H1 (cell line): Measurements from ENCODE around the gene MRPL20. TPM values are rescaled to one million over a fixed set of nuclear protein-coding genes. Genes with fewer than 3 reads are reported as not detected.
A peak's percentile ranks its signal among the peaks of the same experiment; 100 is the strongest.

Source experiments
- CTCF ChIA-PET: fragments of 300-600 bp; sonication (Branson Sonifier 250); formaldehyde crosslinking; loops from one replicate; lab custom pipeline; 2021; ENCODE audit not compliant: partially characterized antibody; lab: Charles Lee
- POLR2A ChIA-PET: fragments of 300-600 bp; sonication (Branson Sonifier 250); formaldehyde crosslinking; loops from one replicate; lab custom pipeline; 2021; ENCODE audit warnings: inconsistent platforms; ENCODE audit not compliant: partially characterized antibody; lab: Charles Lee
- DNase-seq, 2 experiments: peaks; one replicate each; pipeline versions ENCODE4 v3.0.0 to v3.0.0-alpha.2; 2010 to 2022; ENCODE audit warnings: low spot score in 2 of 2, low read depth in 1 of 2, mixed read lengths in 1 of 2
- FAIRE-seq: peaks from 2 replicates; lab custom pipeline; 2011; peaks lifted over from hg19 to GRCh38; lab: Jason Lieb, UNC
- H2AFZ ChIP-seq: 2 replicates; pipeline ENCODE4 v1.8.1; 2012; ENCODE audit warnings: low read length, inconsistent platforms
- H2AK5ac ChIP-seq: 2 replicates; pipeline ENCODE4 v1.6.1; 2013; ENCODE audit warnings: low read depth, low read length
- H2BK120ac ChIP-seq: replicated peaks from 2 replicates; pipeline ENCODE3; 2013; ENCODE audit warnings: low read depth, low read length, inconsistent platforms
- H2BK12ac ChIP-seq: 2 replicates; pipeline ENCODE4 v1.6.1; 2013; ENCODE audit warnings: low read depth, low read length
- H2BK15ac ChIP-seq: 2 replicates; pipeline ENCODE4 v1.6.1; 2013; ENCODE audit warnings: low read length
- H2BK20ac ChIP-seq: 2 replicates; pipeline ENCODE4 v1.6.1; 2013; ENCODE audit warnings: low read length
- H2BK5ac ChIP-seq: 2 replicates; pipeline ENCODE4 v1.6.1; 2013; ENCODE audit warnings: low read depth, low read length
- H3K14ac ChIP-seq: 2 replicates; pipeline ENCODE4 v1.6.1; 2013; ENCODE audit warnings: inconsistent platforms; ENCODE audit not compliant: insufficient read length
- H3K18ac ChIP-seq: 2 replicates; pipeline ENCODE4 v1.6.1; 2013; ENCODE audit warnings: low read length; ENCODE audit errors: extremely low read depth
- H3K23ac ChIP-seq: 2 replicates; pipeline ENCODE4 v1.6.1; 2013; ENCODE audit warnings: inconsistent platforms; ENCODE audit not compliant: insufficient read length
- H3K23me2 ChIP-seq: 2 replicates; pipeline ENCODE4 v1.6.1; 2013; ENCODE audit warnings: low read depth, low read length
- H3K27ac ChIP-seq: 2 replicates; pipeline ENCODE4 v1.6.1; 2011; ENCODE audit warnings: low read depth, low read length, inconsistent platforms
- H3K27me3 ChIP-seq, 4 experiments: replicated peaks in 1 of 4; 1 replicate in 1 of 4; 2 replicates in 3 of 4; pipeline versions ENCODE4 v1.6.1 to v1.8.1; 2011 to 2013; ENCODE audit warnings: low read length in 3 of 4, mild to moderate bottlenecking in 3 of 4, inconsistent platforms in 2 of 4, mixed read lengths in 2 of 4, moderate library complexity in 1 of 4; ENCODE audit not compliant: control insufficient read depth in 3 of 4, insufficient read depth in 3 of 4; ENCODE audit errors: extremely low read depth in 1 of 4
- H3K36me3 ChIP-seq, 4 experiments: 2 replicates each; pipeline versions ENCODE4 v1.6.1 to v1.8.1; 2011 to 2013; ENCODE audit warnings: mild to moderate bottlenecking in 4 of 4, low read length in 3 of 4, moderate library complexity in 2 of 4, control low read depth in 1 of 4, inconsistent platforms in 1 of 4; ENCODE audit not compliant: insufficient read depth in 4 of 4, control insufficient read depth in 2 of 4
- H3K4ac ChIP-seq: replicated peaks from 2 replicates; pipeline ENCODE3; 2013; ENCODE audit warnings: low read length, low read depth, mixed read lengths, inconsistent platforms; ENCODE audit not compliant: insufficient read length
- H3K4me1 ChIP-seq, 4 experiments: replicated peaks in 1 of 4; 1 replicate in 1 of 4; 2 replicates in 3 of 4; pipeline versions ENCODE4 v1.6.1 to v1.8.1; 2011 to 2013; ENCODE audit warnings: low read length in 3 of 4, inconsistent platforms in 2 of 4, mixed read lengths in 1 of 4; ENCODE audit not compliant: insufficient read depth in 4 of 4, control insufficient read depth in 3 of 4
- H3K4me2 ChIP-seq, 2 experiments: 2 replicates each; pipeline versions ENCODE4 v1.6.1 to v1.8.1; 2011 to 2013; ENCODE audit warnings: low read depth in 2 of 2, low read length in 2 of 2, control low read depth in 1 of 2, inconsistent platforms in 1 of 2, mild to moderate bottlenecking in 1 of 2; ENCODE audit not compliant: insufficient read depth in 1 of 2
- H3K4me3 ChIP-seq, 4 experiments: fragments of 200-600, 300-600 bp in 1 of 4; sonication (generic), shearing (Covaris generic), sonication (Bioruptor Twin) in 1 of 4; 2 replicates each; pipeline versions ENCODE4 v1.5.1 to v1.8.1; 2011 to 2016; ENCODE audit warnings: low read length in 4 of 4, low read depth in 3 of 4, control low read depth in 2 of 4, inconsistent platforms in 2 of 4, mild to moderate bottlenecking in 2 of 4, mixed read lengths in 1 of 4, moderate library complexity in 1 of 4; ENCODE audit not compliant: insufficient read depth in 2 of 4; ENCODE audit errors: extremely low read depth in 1 of 4
- H3K56ac ChIP-seq: replicated peaks from 2 replicates; pipeline ENCODE3; 2013; ENCODE audit warnings: low read depth, mild to moderate bottlenecking, mixed read lengths, low read length, inconsistent platforms; ENCODE audit not compliant: insufficient read length
- H3K79me1 ChIP-seq: 2 replicates; pipeline ENCODE4 v1.6.1; 2013; ENCODE audit warnings: low read depth, low read length, control low read depth
- H3K79me2 ChIP-seq, 2 experiments: 2 replicates each; pipeline versions ENCODE4 v1.6.1 to v1.8.1; 2012 to 2013; ENCODE audit warnings: low read length in 2 of 2, mild to moderate bottlenecking in 2 of 2, inconsistent platforms in 1 of 2; ENCODE audit not compliant: insufficient read depth in 2 of 2, control insufficient read depth in 1 of 2
- H3K9ac ChIP-seq, 4 experiments: replicated peaks in 1 of 4; 1 replicate in 1 of 4; 2 replicates in 3 of 4; pipeline versions ENCODE4 v1.6.1 to v1.8.1; 2011 to 2013; ENCODE audit warnings: low read depth in 3 of 4, low read length in 3 of 4, control low read depth in 2 of 4, mild to moderate bottlenecking in 2 of 4, moderate library complexity in 2 of 4, inconsistent platforms in 1 of 4; ENCODE audit errors: extremely low read depth in 1 of 4
- H3K9me3 ChIP-seq, 2 experiments: 2 replicates each; pipeline versions ENCODE4 v1.6.1 to v1.8.1; 2012 to 2013; ENCODE audit warnings: mild to moderate bottlenecking in 2 of 2, moderate library complexity in 2 of 2, control low read depth in 1 of 2, inconsistent platforms in 1 of 2, low read depth in 1 of 2, low read length in 1 of 2, mixed read lengths in 1 of 2; ENCODE audit not compliant: insufficient read depth in 2 of 2
- H4K20me1 ChIP-seq, 2 experiments: replicated peaks in 1 of 2; 2 replicates each; pipeline versions ENCODE3 to v1.8.1; 2011 to 2013; ENCODE audit warnings: inconsistent platforms in 2 of 2, low read length in 2 of 2, mild to moderate bottlenecking in 1 of 2; ENCODE audit not compliant: insufficient read depth in 2 of 2, control insufficient read depth in 1 of 2
- H4K5ac ChIP-seq: 2 replicates; pipeline ENCODE4 v1.6.1; 2013; ENCODE audit warnings: low read length, low read depth, mixed read lengths, inconsistent platforms; ENCODE audit not compliant: insufficient read length
- H4K8ac ChIP-seq: 2 replicates; pipeline ENCODE4 v1.8.0; 2013; ENCODE audit warnings: mild to moderate bottlenecking, moderate library complexity, low read length, inconsistent platforms; ENCODE audit not compliant: insufficient read depth; ENCODE audit errors: extremely low read depth
- H4K91ac ChIP-seq: replicated peaks from 2 replicates; pipeline ENCODE3; 2013; ENCODE audit warnings: low read length, mixed read lengths, inconsistent platforms; ENCODE audit not compliant: insufficient read length
- ASH2L ChIP-seq: fragments of 200-600, 300-600 bp; sonication (generic); IDR thresholded peaks from one replicate; pipeline ENCODE4 v1.7.1; 2017; ENCODE audit warnings: low read length
- CEBPB ChIP-seq: IDR thresholded peaks from 2 replicates; pipeline ENCODE4 v1.6.1; 2012; ENCODE audit warnings: low read depth, low read length
- CTBP2 ChIP-seq: IDR thresholded peaks from 2 replicates; pipeline ENCODE4 v1.7.0; 2011; ENCODE audit warnings: borderline replicate concordance, mild to moderate bottlenecking, moderate library complexity, mixed read lengths, low read length; ENCODE audit not compliant: insufficient read depth, insufficient read length
- HDAC6 ChIP-seq: IDR thresholded peaks from one replicate; pipeline ENCODE4 v1.7.1; 2012; ENCODE audit warnings: low read depth, mild to moderate bottlenecking, inconsistent platforms, low read length, moderate library complexity
- NANOG ChIP-seq: IDR thresholded peaks from 2 replicates; pipeline ENCODE4 v1.6.1; 2011; ENCODE audit warnings: low read length, low read depth, mild to moderate bottlenecking, inconsistent platforms; ENCODE audit not compliant: insufficient read depth, poor library complexity, severe bottlenecking
- NRF1 ChIP-seq: IDR thresholded peaks from 2 replicates; pipeline ENCODE4 v1.6.1; 2011; ENCODE audit warnings: mild to moderate bottlenecking, low read depth, low read length, improper control_type of control experiment
- PHF8 ChIP-seq: fragments of 200-600 bp; sonication (generic); conservative IDR thresholded peaks from 2 replicates; pipeline ENCODE4 v1.7.1; 2012; ENCODE audit warnings: low read depth, mild to moderate bottlenecking, inconsistent platforms, low read length, moderate library complexity
- RAD21 ChIP-seq, 2 experiments: IDR thresholded peaks in 1 of 2; conservative IDR thresholded peaks in 1 of 2; 2 replicates each; pipeline ENCODE4 v1.6.1; 2011; ENCODE audit warnings: low read depth in 2 of 2, low read length in 2 of 2, improper control_type of control experiment in 1 of 2, inconsistent platforms in 1 of 2, mild to moderate bottlenecking in 1 of 2, moderate library complexity in 1 of 2
- SUZ12 ChIP-seq: fragments of 200-600 bp; sonication (generic); IDR thresholded peaks from 2 replicates; pipeline ENCODE4 v1.6.1; 2012; ENCODE audit warnings: mild to moderate bottlenecking, inconsistent platforms, low read length, moderate library complexity, mixed read lengths
- USF2 ChIP-seq: IDR thresholded peaks from 2 replicates; pipeline ENCODE4 v1.6.1; 2011; ENCODE audit warnings: low read length, improper control_type of control experiment
- WGBS, 2 experiments: shearing (Covaris generic) in 1 of 2; methylation state at CpG; one replicate each; pipeline versions ENCODE4 v1.1.6 to v1.1.7; 2013 to 2015; ENCODE audit warnings: low lambda C conversion rate in 2 of 2, mixed read lengths in 2 of 2, inconsistent platforms in 1 of 2, low coverage in 1 of 2, missing lambda C conversion rate in 1 of 2; ENCODE audit not compliant: insufficient replicate concordance in 2 of 2, insufficient coverage in 1 of 2, insufficient read length in 1 of 2; ENCODE audit errors: extremely low coverage in 1 of 2, missing lambda C conversion rate in 1 of 2; 5-methylcytosine and 5-hydroxymethylcytosine counted together
- polyA plus RNA-seq, 7 experiments: library from polyadenylated mRNA; depleted of rRNA in 3 of 7; stranded (reverse) in 5 of 7; unstranded in 2 of 7; fragments of >200 nt in 5 of 7; fragments of 200-250 nt in 2 of 7; gene quantifications; 1 replicate in 5 of 7; 2 replicates in 1 of 7; 4 replicates in 1 of 7; pipeline versions ENCODE4 v1.2.1 to v1.2.3, GENCODE V29; 2011 to 2013; ENCODE audit warnings: missing spikeins in 2 of 7, mixed read lengths in 2 of 7
- total RNA-seq: library from RNA; stranded (reverse); fragmentation: NEBNext Ultra II Directional; extraction: Animal tissue kit (Norgen Biotek cat#: 25700); gene quantifications from 2 replicates; pipeline ENCODE4 v1.2.1, GENCODE V29; 2021

MRPL20 gene
- total and polyA plus RNA-seq, 2 of the 8 experiments (the other 6 are each of a cell fraction or from before 2014, with no cell fraction given), result 126 to 151 TPM

DNA sequence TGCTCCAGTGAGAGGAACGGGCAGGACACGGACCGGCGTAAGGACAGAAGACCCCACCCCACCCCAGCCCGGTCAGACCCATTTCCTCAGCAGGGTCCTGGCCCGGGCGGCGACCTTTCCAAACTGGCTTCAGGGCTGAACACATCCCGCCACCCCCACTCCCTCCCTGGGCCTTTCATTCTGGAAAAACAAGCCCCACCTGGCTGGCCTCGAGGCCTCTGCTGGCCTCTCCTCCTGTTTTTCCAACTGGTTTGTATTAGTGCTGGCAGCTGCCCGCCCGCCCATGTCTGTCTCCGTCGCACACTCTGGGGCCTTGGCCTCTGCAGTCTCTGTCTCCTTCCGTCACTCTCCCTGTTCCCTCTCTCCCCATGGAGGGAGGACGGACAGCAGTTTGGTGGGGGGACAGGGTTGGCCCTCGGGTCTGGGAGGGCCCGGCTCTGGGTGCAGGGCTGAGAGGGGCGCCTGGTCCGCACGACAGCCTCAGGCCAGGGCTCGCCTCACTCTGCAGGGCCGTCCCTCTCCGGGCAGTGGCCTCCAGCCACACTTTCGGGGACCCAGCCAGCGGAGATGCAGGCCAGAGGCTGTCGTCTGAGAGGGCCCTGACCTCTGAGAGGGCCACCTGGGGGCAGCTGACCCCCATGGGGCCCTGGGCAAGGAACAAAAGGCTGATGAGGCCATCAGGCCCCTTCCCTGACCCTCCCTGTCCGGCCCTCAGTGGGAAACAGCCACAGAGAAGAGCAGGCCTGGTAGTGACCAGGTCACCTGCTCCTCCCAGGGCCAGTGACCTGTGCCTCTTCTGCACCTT, 47.2 kb downstream of the MRPL20 start:
- H3K9ac ChIP-seq, result no peak overlapping the region
- H3K14ac ChIP-seq, result no peak overlapping the region
- H3K79me2 ChIP-seq, result no peaks in the 10 kb centered on the region
- no peak overlapping the region for H3K4me2 ChIP-seq
- no peak overlapping the region; the same call in 1 of the 2 replicates for H4K8ac ChIP-seq
- no peak overlapping the region for H2BK120ac ChIP-seq
- H2BK15ac ChIP-seq, result peak overlapping the region; percentile 46
- peak overlapping the region; percentile 60; the same call in 1 of the 2 replicates for H3K18ac ChIP-seq
- H3K9me3 ChIP-seq, result no peaks in the 10 kb centered on the region
- H2AFZ ChIP-seq, result no peak overlapping the region
- H2BK20ac ChIP-seq, result no peak overlapping the region
- FAIRE-seq (no peak), DNase-seq (no peak)
- H2BK12ac ChIP-seq, result peak overlapping the region; percentile 50; the same call in 1 of the 2 replicates
- H3K27me3 ChIP-seq, result peaks cover 5 to 7% (median 6%) of the 10 kb centered on the region in 4 experiments
- H4K5ac ChIP-seq, result no peak overlapping the region
- no peaks in the 10 kb centered on the region for H4K20me1 ChIP-seq
- no peak overlapping the region for H3K56ac ChIP-seq
- no peak overlapping the region for H3K4me3 ChIP-seq
- H3K4ac ChIP-seq, result no peak overlapping the region
- 88% methylated on average over 13 of the region's 28 CpGs; no CpG with 5 or more reads in 1 of the 2 experiments for WGBS, 2 experiments
- ChIA-PET POLR2A (interaction anchor here (0.7 to 4.0 kb wide), 5 partner anchors 11 to 30 kb away, joined by 3 to 19 read pairs (median 6); partner anchors contain the start of gene AURKAIP1), CTCF (interaction anchor here (0.7 to 2.9 kb wide), 4 partner anchors 12 to 57 kb away, joined by 3 to 18 read pairs (median 4); no protein-coding TSS in a partner anchor)
- no peak overlapping the region for H4K91ac ChIP-seq
- H3K23me2 ChIP-seq, result peaks cover 4% of the 10 kb centered on the region
- no peaks in the 10 kb centered on the region for H3K36me3 ChIP-seq
- no peak overlapping the region for H3K27ac ChIP-seq
- peaks cover 2 to 24% (median 17%) of the 10 kb centered on the region in 4 experiments for H3K4me1 ChIP-seq
- H3K23ac ChIP-seq, result no peak overlapping the region
- H2BK5ac ChIP-seq, result peak overlapping the region; percentile 78; the same call in 1 of the 2 replicates
- no peak overlapping the region for H2AK5ac ChIP-seq
- H3K79me1 ChIP-seq, result no peaks in the 10 kb centered on the region
- TF ChIP-seq USF2, result no peak
- TF ChIP-seq RAD21 (IDR thresholded peaks at IDR 0.05 in 1 of 2, conservative IDR thresholded peaks at IDR 0.05 in 1 of 2; ENCODE audit: low read depth in 2 of 2, low read length in 2 of 2), result no peak
- TF ChIP-seq NRF1, result no peak
- TF ChIP-seq CTBP2, result no peak
- TF ChIP-seq PHF8, result no peak
- TF ChIP-seq CEBPB, result no peak
- TF ChIP-seq ASH2L, result no peak
- no peak for TF ChIP-seq HDAC6
- TF ChIP-seq SUZ12, result no peak
- no peak for TF ChIP-seq NANOG
